Fibroblast of the aortic adventitia (primary cell): ENCODE results near the gene FXYD1. TPM values are rescaled to one million over a fixed set of nuclear protein-coding genes. Genes with fewer than 3 reads are reported as not detected.
A peak's percentile ranks its signal among the peaks of the same experiment; 100 is the strongest.

Experiments used
- DNase-seq: peaks from one replicate; pipeline ENCODE4 v3.0.0-alpha.2; 2010; ENCODE audit warnings: low read depth
- H3K4me3 ChIP-seq: 2 replicates; pipeline ENCODE4 v1.5.1; 2011; ENCODE audit warnings: low read depth, mild to moderate bottlenecking, control low read depth, low read length, moderate library complexity
- total RNA-seq: library from RNA; depleted of rRNA; stranded (reverse); fragments of >200 nt; gene quantifications from 2 replicates; pipeline ENCODE4 v1.2.3, GENCODE V29; 2012; ENCODE audit warnings: low replicate concordance
- TF ChIP-seq, protein P1 (sequence below): IDR thresholded peaks from 2 replicates; pipeline ENCODE4 v1.5.1; 2011; ENCODE audit warnings: mild to moderate bottlenecking, low read length, control low read depth, inconsistent platforms; ENCODE audit not compliant: insufficient read depth

Gene FXYD1
- total RNA-seq, 1 donor: 6.5 TPM

- TF ChIP-seq, protein P1, sequence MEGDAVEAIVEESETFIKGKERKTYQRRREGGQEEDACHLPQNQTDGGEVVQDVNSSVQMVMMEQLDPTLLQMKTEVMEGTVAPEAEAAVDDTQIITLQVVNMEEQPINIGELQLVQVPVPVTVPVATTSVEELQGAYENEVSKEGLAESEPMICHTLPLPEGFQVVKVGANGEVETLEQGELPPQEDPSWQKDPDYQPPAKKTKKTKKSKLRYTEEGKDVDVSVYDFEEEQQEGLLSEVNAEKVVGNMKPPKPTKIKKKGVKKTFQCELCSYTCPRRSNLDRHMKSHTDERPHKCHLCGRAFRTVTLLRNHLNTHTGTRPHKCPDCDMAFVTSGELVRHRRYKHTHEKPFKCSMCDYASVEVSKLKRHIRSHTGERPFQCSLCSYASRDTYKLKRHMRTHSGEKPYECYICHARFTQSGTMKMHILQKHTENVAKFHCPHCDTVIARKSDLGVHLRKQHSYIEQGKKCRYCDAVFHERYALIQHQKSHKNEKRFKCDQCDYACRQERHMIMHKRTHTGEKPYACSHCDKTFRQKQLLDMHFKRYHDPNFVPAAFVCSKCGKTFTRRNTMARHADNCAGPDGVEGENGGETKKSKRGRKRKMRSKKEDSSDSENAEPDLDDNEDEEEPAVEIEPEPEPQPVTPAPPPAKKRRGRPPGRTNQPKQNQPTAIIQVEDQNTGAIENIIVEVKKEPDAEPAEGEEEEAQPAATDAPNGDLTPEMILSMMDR: no peak
- H3K4me3 ChIP-seq: no peak overlapping the region
- DNase-seq: no peak
Observed at GRCh38 chr19:35132254-35132653, 6.4 kb upstream of the FXYD1 start.

- no peak overlapping the region for H3K4me3 ChIP-seq
- DNase-seq: no peak
- TF ChIP-seq, protein P1: no peak
Observed at GRCh38 chr19:35133826-35134225, 4.8 kb upstream of the FXYD1 start.

GRCh38 chr19:35134601-35135242 lies 3.9 kb upstream of the FXYD1 start, which contains the start of gene LGI4:
Gene LGI4 (minus strand): TSS chr19:35135059. CDS start chr19:35134680, 379 bp downstream.
- TF ChIP-seq, protein P1: no peak
- no peak within 1 kb of the TSS for H3K4me3 ChIP-seq
- DNase-seq: no peak

DNA sequence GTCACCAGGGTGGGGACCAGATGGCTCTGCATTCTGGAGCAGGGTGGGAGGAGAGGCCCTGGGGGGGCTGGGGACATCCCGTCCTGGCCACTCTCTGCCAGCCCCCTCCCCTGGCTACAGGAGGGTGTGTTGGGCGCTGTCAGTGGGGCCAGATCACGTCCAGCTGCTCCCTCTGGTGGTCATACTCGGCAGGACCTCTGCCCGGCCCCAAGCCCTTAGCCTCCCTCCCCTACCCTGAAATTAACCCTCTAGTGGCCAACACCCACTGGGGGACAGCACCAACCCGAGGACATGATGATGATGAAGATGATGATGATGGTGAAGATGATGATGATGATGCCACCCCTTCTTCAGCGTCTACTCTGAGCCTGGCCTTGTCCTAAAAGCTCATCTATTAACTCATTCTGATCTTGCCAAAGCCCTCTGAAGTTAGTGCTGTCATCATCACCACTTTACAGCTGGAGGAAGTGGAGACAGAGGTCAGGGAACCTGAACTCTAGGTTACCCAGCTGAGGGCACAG lies 3.2 kb upstream of the FXYD1 start:
- TF ChIP-seq, protein P1: peak; percentile 88
- no peak overlapping the region for H3K4me3 ChIP-seq
- DNase-seq: peak; percentile 65

DNA sequence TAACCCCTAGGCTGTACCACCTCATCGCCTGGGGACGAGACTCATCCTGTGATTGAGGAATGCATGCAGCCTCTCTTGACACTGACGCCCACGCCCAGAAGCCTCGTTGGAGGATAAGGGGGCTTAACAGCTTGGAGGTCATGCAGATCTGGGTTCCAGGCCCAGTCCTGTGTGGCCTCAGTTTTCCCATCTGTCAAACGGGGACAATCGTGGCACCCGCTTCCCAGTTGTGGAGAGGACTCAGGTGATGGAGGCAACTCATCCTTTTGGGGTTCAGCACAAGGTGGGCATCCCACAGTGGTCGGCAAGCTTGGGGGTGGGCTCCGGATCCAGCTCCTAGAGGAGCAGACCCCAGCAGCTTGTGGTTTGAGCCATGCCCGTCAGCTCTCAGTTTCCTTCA lies 2.4 kb upstream of the FXYD1 start:
- H3K4me3 ChIP-seq: no peak overlapping the region
- no peak for DNase-seq
- TF ChIP-seq, protein P1: no peak

- TF ChIP-seq, protein P1: no peak
- DNase-seq: no peak
- H3K4me3 ChIP-seq: no peak overlapping the region
Observed at GRCh38 chr19:35136977-35137702, 1.5 kb upstream of the FXYD1 start.
